ENCODE results near the gene YARS2.

YARS2 gene

DNA sequence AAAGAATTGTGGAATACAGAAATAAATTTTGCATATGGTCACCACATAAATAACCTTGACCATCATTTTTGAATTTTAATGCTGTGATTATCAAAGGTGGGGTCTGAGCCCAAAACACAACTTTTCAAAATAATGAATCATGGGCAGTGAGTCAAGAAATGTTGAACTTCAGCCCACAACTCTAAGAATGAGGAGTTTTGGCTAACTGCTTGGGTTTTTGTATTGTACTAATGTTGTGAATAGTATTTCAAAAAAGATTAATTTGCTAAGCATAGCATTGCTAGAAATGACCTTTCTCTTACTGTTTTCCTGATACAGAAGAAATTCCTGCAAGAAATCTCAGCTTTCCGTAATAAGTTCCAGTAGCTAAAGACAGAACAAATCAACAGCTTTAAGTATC is 24.4 kb upstream of the YARS2 start:
- Histone ChIP-seq H3K27me3 (ENCODE audit: control insufficient read depth, low read length) (peaks cover 7% of the 10 kb centered on the region; the same call in 1 of the 2 replicates), H3K4me2 (ENCODE audit: low read length) (no peak overlapping the region), H3K4me1 (ENCODE audit: control insufficient read depth, low read length) (no peaks in the 10 kb centered on the region), H3K4me3 (ENCODE audit: low read length) (no peak overlapping the region), H3K27ac (ENCODE audit: low read depth, low read length) (no peak overlapping the region), H3K9me3 (ENCODE audit: control insufficient read depth, insufficient read depth, low read length) (no peaks in the 10 kb centered on the region), H3K36me3 (ENCODE audit: control insufficient read depth, low read length) (no peaks in the 10 kb centered on the region), H3K9me2 (replicated peaks; ENCODE audit: control insufficient read depth, low read length) (no peaks in the 10 kb centered on the region), H3K79me2 (ENCODE audit: control insufficient read depth, low read length) (no peaks in the 10 kb centered on the region), H3F3A (ENCODE audit: control insufficient read depth, insufficient read depth) (no peaks in the 10 kb centered on the region), H4K20me1 (ENCODE audit: control insufficient read depth, insufficient read depth, low read depth, low read length) (no peaks in the 10 kb centered on the region)
- TF ChIP-seq EZH2phosphoT487 (IDR thresholded peaks at IDR 0.05; ENCODE audit: borderline replicate concordance, low read length) = no peak
- TF ChIP-seq, protein P1, sequence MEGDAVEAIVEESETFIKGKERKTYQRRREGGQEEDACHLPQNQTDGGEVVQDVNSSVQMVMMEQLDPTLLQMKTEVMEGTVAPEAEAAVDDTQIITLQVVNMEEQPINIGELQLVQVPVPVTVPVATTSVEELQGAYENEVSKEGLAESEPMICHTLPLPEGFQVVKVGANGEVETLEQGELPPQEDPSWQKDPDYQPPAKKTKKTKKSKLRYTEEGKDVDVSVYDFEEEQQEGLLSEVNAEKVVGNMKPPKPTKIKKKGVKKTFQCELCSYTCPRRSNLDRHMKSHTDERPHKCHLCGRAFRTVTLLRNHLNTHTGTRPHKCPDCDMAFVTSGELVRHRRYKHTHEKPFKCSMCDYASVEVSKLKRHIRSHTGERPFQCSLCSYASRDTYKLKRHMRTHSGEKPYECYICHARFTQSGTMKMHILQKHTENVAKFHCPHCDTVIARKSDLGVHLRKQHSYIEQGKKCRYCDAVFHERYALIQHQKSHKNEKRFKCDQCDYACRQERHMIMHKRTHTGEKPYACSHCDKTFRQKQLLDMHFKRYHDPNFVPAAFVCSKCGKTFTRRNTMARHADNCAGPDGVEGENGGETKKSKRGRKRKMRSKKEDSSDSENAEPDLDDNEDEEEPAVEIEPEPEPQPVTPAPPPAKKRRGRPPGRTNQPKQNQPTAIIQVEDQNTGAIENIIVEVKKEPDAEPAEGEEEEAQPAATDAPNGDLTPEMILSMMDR (IDR thresholded peaks at IDR 0.05; ENCODE audit: low read depth, low read length, poor library complexity, severe bottlenecking) = no peak

DNA sequence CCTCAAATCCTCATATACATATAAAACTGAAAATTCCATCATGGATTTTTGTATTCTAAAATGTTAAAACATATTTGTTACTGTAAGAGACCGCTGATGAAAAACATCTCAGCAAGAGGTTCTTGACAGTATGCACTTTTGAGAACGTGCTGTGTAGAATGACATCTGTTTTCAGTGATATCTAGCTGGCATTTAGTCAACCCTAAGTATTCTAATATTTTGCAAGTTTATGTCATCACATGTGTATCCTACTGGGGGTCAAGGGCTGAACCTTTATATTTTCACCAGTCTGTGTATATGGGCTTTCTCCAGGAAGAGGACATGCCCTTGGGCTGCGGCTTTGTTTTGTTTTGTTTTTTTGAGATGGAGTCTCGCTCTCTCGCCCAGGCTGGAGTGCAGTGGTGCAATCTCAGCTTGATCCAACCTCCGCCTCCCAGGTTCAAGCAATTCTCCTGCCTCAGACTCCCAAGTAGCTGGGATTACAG is 22.0 kb upstream of the YARS2 start:
- Histone ChIP-seq H3K9me2 (replicated peaks; ENCODE audit: control insufficient read depth, low read length) (no peaks in the 10 kb centered on the region), H3F3A (ENCODE audit: control insufficient read depth, insufficient read depth) (no peaks in the 10 kb centered on the region), H3K9me3 (ENCODE audit: control insufficient read depth, insufficient read depth, low read length) (no peaks in the 10 kb centered on the region), H3K4me1 (ENCODE audit: control insufficient read depth, low read length) (no peaks in the 10 kb centered on the region), H4K20me1 (ENCODE audit: control insufficient read depth, insufficient read depth, low read depth, low read length) (no peaks in the 10 kb centered on the region), H3K4me2 (ENCODE audit: low read length) (no peak overlapping the region), H3K36me3 (ENCODE audit: control insufficient read depth, low read length) (no peaks in the 10 kb centered on the region), H3K4me3 (ENCODE audit: low read length) (no peak overlapping the region), H3K27ac (ENCODE audit: low read depth, low read length) (no peak overlapping the region), H3K79me2 (ENCODE audit: control insufficient read depth, low read length) (no peaks in the 10 kb centered on the region), H3K27me3 (ENCODE audit: control insufficient read depth, low read length) (peaks cover 7% of the 10 kb centered on the region; the same call in 1 of the 2 replicates)
- TF ChIP-seq EZH2phosphoT487 (IDR thresholded peaks at IDR 0.05; ENCODE audit: borderline replicate concordance, low read length) = no peak
- TF ChIP-seq, protein P1 (IDR thresholded peaks at IDR 0.05; ENCODE audit: low read depth, low read length, poor library complexity, severe bottlenecking) = no peak

DNA sequence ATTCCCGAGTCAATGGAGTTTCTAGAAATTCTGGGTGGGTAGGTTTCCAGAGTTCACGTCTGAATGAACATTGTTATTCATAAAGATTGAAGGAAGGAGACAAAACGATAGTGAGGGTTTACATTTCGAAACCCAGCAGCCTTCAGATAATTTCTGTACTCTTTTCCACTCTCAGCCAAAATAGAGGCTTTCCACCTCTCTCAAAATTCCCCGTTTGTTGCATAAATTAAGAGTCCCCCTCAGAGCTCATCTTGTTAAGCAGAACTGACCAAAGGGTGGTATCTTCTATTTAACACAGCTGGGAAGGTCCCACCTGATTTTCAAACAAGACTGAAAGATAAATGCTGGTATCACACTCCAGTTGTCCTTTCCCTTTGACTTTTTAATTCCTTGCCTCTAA is 21.5 kb upstream of the YARS2 start:
- H3K27me3 ChIP-seq (ENCODE audit: control insufficient read depth, low read length) = peaks cover 7% of the 10 kb centered on the region; the same call in 1 of the 2 replicates
- H3K9me2 ChIP-seq (replicated peaks; ENCODE audit: control insufficient read depth, low read length) = no peaks in the 10 kb centered on the region
- no peak overlapping the region for H3K4me2 ChIP-seq (ENCODE audit: low read length)
- no peaks in the 10 kb centered on the region for H3K79me2 ChIP-seq (ENCODE audit: control insufficient read depth, low read length)
- no peaks in the 10 kb centered on the region for H3F3A ChIP-seq (ENCODE audit: control insufficient read depth, insufficient read depth)
- H3K4me1 ChIP-seq (ENCODE audit: control insufficient read depth, low read length) = no peaks in the 10 kb centered on the region
- H3K36me3 ChIP-seq (ENCODE audit: control insufficient read depth, low read length) = no peaks in the 10 kb centered on the region
- TF ChIP-seq, protein P1 (IDR thresholded peaks at IDR 0.05; ENCODE audit: low read depth, low read length, poor library complexity, severe bottlenecking) = no peak
- TF ChIP-seq EZH2phosphoT487 (IDR thresholded peaks at IDR 0.05; ENCODE audit: borderline replicate concordance, low read length) = no peak
- H3K4me3 ChIP-seq (ENCODE audit: low read length) = no peak overlapping the region
- H3K9me3 ChIP-seq (ENCODE audit: control insufficient read depth, insufficient read depth, low read length) = no peaks in the 10 kb centered on the region
- H4K20me1 ChIP-seq (ENCODE audit: control insufficient read depth, insufficient read depth, low read depth, low read length) = no peaks in the 10 kb centered on the region
- H3K27ac ChIP-seq (ENCODE audit: low read depth, low read length) = no peak overlapping the region
